GM19240 (cell line): ENCODE data around the gene CNTNAP5.

ENCODE experiments used
- DNase-seq: peaks from one replicate; pipeline ENCODE4 v3.0.0; 2011; ENCODE audit warnings: low spot score; ENCODE audit not compliant: insufficient read length

Gene CNTNAP5

DNA sequence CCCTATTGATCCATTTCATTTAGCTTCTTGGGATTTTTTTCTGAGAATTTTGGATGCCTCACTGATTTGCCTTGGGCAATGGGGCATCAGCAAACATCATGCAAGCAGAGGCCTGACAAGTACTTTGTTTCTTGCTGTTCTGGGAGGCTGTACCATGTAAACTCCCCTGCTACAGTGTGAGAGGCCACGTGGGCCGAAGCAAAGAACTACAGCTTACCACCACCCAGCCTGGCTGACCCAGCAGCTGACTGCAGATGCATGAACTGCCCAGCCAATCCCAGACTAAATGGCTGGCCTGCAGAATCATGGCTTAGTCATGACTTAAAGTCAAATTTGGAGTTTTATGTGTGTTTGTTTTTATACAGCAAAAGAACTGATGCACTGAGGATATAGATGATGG, 579.9 kb downstream of the CNTNAP5 start:
- DNase-seq = no peak

- DNase-seq = no peak
Measured at GRCh38 chr2:124607679-124608078, 582.6 kb downstream of the CNTNAP5 start.

DNA sequence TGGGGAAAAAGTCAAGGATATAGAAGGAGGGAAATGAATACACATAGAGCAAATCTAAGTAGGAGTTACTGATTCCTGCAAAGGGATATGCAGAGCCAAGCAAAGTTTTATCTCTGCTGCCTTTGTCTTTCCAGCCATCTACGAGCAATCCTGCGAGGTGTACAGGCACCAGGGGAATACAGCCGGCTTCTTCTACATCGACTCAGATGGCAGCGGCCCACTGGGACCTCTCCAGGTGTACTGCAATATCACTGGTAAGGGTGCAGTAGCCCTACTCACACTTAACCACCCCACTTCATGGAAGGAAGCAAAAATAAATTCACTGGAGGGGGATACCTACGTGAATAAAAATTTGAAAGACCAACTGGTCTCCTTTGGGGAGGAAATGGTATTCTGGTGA, 584.6 kb downstream of the CNTNAP5 start:
- DNase-seq = no peak

GRCh38 chr2:124610141-124610540, 585.1 kb downstream of the CNTNAP5 start:
- no peak for DNase-seq

DNA sequence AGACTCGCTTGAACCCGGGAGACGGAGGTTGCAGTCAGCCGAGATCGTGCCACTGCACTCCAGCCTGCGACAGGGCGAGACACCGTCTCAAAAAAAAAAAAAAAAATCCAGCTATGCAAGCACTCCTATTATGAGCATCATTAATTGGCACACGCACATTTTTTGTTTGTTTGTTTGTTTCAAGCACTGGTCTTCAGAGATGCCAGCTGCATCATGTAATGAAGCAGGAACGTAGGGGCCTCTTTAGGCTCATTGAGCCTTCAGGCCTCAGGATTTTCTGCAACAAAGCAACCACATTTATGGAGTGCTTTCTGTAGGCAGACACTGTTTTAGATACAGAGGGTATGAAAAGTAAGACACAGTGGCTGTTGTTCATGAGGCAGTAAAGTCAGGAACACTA, 585.8 kb downstream of the CNTNAP5 start:
- DNase-seq = no peak

DNA sequence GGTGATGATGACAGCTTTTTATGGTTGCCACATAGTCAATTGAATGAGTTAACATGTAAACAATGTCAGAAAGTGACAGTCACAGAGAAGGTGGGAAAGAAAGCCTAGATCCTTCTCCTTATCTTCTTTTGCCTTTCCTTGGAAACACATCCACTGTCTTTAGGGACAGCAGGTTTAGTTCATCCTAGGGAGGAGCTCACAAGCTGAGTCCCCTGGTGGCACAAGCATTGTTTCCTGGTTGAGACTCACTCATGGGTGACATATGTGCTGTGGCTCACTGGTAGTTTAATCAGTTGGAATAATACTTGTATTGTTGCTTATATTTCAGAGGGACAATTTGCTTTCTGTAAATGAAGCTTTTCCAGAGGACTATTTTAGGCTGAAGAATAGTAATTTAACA, 598.5 kb downstream of the CNTNAP5 start:
- DNase-seq = no peak

GRCh38 chr2:124625561-124625960, 600.5 kb downstream of the CNTNAP5 start:
- DNase-seq = no peak

- DNase-seq = no peak
Measured at GRCh38 chr2:124626993-124627392, 601.9 kb downstream of the CNTNAP5 start.

DNA sequence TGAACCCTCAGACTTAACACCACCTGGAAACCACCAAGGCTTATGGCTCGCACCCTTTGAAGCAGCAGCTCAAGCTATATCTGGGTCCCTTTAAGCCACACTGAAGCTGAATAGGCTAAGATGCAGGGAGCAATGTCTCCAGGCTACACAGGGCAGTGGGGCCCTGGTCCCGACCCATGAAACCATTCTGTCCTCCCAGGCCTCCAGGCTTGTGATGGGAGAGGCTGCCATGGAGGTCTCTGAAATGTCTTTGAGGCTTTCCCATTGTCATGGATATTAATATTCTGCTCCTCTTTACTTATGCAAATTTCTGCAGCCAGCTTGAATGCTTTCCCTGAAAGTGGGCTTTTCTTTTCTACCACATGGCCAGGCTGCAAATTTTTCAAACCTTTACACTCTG, 608.7 kb downstream of the CNTNAP5 start:
- DNase-seq = no peak

- no peak for DNase-seq
Measured at GRCh38 chr2:124639524-124639923, 614.4 kb downstream of the CNTNAP5 start.

DNA sequence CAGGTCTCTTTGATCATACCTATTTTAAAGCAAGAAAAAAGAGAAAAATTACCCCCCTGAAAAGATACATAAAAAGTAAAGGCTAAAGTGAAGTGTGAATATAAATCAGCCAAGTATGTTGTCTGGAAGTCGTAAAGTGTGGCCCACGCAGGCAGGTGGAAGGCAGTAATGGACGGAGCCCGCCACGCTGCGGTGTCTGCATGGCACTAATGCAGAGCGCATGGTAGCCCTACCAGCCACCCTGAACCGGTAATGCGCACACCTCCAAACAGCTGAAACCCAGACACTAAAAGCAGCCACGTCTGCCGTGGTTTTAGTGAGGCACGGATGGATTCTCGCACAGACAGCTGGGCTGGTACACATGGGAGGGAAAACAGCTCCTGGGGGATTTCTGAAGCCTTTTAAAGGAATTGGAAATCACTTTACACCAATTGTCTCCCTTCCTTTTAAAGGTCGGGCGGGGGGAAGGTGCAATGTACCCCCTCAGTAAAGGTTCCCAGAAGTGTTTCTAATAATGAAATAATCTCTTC, 615.2 kb downstream of the CNTNAP5 start:
- no peak for DNase-seq

DNA sequence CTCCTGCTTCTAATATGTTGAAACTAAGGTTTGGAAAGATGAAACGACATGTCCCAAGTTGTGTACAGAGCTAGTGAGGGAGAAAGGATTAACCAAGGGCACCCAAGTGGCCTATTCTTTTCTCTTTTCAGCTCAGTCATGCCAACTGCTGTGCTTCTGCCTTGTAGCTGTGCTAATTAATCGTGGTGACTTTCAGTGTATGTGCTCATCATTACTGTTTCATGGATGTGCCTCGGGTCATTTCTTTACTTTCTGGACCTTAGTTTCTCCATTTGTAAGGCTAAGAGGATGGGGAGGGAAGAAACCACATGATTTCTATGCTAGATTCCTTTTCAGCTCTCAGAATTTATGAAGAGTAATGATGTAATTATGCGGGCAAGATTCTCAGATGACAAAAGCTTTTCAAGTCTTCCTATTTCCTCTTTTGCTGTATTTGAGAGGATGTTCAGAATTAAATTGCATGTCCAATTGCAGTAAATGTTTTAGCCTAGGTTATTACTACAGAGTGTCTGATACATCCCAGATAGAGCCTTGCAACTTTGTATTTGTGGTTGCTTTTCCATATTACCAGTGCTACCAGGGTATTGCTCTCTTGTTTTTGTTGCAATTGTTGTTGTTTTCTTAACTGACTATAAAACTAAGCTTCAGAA, 621.2 kb downstream of the CNTNAP5 start:
- DNase-seq = no peak

- no peak for DNase-seq
Measured at GRCh38 chr2:124647245-124647644, 622.2 kb downstream of the CNTNAP5 start.

DNA sequence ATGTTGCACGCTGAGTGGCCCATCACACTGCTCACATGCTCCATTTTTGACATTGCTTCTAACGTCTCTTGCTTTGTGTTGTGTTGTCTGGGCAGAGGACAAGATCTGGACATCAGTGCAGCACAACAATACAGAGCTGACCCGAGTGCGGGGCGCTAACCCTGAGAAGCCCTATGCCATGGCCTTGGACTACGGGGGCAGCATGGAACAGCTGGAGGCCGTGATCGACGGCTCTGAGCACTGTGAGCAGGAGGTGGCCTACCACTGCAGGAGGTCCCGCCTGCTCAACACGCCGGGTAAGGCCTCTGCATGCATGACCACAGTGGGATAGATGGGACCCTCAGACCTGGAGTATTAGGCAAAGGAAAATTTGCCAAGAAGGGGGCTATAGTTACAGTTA, 622.6 kb downstream of the CNTNAP5 start:
- no peak for DNase-seq

GRCh38 chr2:124649001-124649400, 623.9 kb downstream of the CNTNAP5 start:
- no peak for DNase-seq

DNA sequence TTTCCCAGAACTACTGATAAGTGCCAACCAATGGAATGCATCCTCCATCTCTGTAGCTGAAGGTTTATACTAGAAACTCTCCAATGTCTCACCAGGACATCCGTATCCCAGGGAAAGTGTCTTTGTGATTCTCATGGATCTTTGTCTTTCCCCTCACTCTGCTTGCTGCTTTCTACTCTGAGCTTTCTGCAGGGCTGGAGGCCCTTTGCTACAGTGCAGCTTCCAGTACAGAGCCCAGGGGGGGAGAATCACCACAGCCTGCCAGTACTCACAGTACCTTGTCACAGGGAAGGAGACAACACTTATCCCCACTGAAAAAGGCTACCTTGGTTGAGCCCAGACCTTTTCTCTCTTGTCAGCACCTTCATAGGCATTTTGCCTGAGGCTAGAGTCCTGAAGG, 627.0 kb downstream of the CNTNAP5 start:
- no peak for DNase-seq

- no peak for DNase-seq
Measured at GRCh38 chr2:124658373-124658772, 633.3 kb downstream of the CNTNAP5 start.

GRCh38 chr2:124661558-124661957, 636.5 kb downstream of the CNTNAP5 start:
- DNase-seq = no peak

DNA sequence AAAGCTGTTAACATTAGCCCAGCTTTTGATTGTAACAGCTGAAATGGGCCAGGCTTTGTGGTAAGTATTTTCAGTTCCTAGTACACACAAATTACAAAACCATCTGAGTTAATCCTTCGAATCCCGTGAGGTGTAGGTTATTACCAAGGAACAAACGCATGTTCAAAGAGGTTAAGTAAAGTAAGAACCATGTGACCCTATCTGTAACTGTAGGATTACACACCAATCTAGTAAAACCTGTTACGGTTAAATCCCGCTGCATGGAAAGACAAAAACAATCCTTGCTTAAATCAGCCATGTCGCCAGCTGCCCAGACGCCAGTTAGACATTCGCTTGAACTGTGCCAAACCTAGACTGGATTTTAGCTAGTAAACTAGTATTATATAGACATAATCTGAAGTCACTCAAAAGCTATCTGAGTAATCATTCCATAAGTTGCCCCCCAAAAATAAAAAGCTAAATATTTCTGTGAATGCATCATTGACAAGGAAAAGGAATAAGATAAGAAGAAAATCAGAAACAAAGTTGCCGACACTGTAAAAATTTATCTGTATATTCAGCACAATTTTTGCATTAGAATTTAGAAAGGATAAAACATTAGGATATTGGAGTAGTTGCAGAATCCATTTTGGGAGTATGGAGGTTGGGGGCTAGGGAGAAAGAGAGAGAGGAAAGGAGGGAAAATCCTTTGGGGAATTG, 638.0 kb downstream of the CNTNAP5 start:
- DNase-seq = no peak

- no peak for DNase-seq
Measured at GRCh38 chr2:124663645-124663997, 638.5 kb downstream of the CNTNAP5 start.

GRCh38 chr2:124664363-124664762, 639.3 kb downstream of the CNTNAP5 start:
- no peak for DNase-seq

DNA sequence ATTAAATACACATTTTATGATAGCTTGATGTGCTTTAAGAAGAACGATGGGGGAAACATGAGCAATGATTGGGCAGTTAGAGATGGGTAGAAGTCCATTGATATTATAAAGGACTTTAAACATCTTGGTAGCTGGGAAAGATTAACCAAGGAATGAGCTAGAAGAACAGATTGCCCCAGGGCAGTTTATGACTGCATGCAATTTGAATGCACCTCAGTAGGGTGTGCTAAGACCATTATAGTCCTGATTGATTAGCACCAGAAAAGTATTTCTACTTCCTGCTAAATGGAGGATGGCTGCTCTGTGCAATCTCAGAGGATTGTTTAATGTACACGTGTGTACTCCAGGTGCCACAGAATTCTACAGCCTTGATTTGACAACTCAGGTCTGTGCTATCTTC, 641.9 kb downstream of the CNTNAP5 start:
- DNase-seq = no peak

DNA sequence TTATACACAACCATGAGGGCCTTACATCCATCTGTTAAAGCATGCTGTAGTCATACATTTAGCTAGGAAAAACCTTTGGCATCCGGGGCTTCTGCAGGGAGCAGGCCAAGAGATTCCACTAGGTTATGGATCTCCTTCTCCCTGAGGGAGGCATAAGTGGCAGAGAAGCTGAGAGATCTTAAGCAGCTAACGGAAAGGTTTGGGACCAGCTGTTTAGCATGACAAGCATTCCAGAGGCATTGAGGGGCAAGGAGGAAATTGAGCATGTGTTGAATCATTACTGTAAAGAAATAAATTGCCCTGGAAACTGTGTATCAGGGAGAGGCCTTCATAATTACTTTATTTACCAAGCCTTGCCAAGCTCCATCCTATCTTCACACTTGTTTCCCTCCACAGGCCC, 643.1 kb downstream of the CNTNAP5 start:
- DNase-seq = no peak
